ENCODE measurements around the gene FRYL.

- TF ChIP-seq CTCF (IDR thresholded peaks at IDR 0.05) = no peak
- no peak for TF ChIP-seq POLR2A (IDR thresholded peaks at IDR 0.05; ENCODE audit: low read depth)
- no peak for TF ChIP-seq POLR2AphosphoS5 (IDR thresholded peaks at IDR 0.05)
Observed at GRCh38 chr4:48762408-48762807, 17.7 kb downstream of the FRYL start.
